Measurements from ENCODE around the gene NRG2.

NRG2 gene

DNA sequence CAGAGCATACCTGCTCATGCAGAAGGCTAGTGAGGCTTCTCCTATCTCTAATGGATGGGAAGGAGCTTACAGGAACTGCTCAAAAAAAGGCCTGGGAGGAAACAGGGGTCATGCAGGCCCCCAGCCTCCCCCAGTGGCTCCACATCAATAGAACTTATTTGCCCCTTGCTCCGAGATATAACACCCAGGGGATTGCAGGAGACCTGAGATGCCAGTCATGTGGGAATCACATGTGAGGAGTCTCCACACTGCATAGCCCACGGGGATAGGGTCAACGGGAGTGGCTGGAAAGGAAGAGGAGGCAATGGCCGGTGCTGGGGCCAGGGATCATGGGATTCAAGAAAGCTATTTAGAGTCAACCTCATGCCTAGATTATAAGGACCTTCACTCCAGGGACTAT lies 76.2 kb downstream of the NRG2 start:
- no peak for DNase-seq

GRCh38 chr5:139964994-139965565 lies 78.0 kb downstream of the NRG2 start:
- DNase-seq: no peak

- DNase-seq: no peak
Observed at GRCh38 chr5:139964266-139964993, 78.7 kb downstream of the NRG2 start.

GRCh38 chr5:139962445-139962844 lies 80.7 kb downstream of the NRG2 start:
- DNase-seq: no peak

- DNase-seq: no peak
Observed at GRCh38 chr5:139961435-139962157, 81.5 kb downstream of the NRG2 start.

DNA sequence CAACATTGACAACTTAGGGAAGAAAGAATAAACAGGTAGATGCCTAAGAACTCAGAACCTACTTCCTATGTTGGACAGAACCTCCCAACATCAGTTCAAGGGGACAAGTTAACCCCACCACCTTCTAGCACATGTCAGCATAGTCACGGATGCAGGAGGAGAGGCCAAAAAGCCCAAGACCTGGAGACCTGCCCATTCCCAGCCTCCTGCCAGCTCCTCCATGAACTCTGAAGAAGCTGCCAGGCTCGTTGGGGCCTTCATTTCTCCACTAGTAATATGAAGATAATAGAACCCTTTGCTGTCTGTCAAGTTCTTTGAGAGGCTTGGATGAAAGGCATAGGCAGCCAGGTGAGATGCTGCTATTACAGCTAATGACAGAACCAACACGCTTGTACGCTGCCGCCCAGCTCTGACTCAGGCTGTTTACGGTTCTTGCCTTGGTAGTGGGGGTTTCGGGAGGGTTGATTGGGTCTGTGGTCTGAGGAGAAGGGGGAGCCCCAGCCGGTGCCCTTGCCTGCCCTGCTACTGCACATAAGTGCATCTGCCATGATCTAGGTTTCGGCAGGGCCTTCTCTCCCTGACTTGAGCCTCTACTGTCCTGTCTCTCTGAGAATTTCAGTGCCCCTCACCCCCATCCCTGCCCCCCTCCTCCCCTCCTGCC lies 82.2 kb downstream of the NRG2 start:
- DNase-seq: no peak

DNA sequence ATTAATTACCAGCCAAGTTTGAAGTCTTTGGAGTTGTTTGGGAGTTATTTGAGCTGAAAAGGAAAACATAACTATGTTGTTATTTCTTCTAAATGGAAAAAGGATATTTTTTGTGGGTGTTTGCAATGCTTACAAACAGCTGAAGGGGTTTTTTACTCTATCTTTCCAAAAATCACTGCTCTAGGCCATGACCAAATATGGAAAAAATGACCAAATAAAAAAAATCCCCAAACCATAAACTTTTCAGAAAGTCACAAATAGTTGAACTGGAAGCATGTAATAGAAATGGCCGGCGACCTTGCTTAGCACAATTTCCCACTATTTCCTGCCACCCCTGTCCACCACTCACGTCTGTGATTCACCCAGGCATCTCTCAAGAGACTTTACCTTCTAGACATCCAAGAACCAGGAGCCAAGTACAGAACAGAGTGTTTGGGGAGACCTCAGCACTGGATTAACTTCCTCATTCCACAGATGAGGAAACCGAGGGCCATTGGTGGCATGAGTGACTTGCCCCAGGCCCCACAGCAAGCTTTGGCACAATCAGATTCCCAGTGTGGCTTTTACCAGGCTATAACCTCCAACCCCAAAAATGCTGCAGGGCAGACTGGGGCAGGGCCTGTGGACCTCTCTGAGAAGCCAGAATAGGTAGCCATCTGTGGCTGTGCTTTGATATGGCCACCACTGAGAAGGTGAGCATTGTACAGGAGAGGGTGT lies 84.5 kb downstream of the NRG2 start:
- no peak for DNase-seq

DNA sequence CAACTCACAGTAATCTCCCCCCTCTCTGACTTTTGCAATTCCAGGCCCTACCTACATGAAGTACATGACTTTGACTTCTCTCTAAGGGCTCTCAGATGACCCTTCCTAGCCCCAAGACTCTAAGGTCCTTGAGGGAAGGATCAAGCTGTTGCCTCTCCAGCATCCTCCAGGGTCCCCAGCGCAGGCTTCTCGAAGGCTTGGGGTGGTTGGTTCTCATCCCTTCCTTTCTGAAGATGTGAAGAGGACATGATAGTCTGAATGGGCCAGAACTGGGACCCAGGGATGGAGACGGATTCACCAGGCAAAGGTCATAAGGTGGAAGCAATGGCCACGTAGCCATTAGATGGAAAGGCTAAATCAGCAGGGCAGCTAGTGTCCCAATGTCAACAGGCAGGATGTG lies 86.8 kb downstream of the NRG2 start:
- no peak for DNase-seq

DNA sequence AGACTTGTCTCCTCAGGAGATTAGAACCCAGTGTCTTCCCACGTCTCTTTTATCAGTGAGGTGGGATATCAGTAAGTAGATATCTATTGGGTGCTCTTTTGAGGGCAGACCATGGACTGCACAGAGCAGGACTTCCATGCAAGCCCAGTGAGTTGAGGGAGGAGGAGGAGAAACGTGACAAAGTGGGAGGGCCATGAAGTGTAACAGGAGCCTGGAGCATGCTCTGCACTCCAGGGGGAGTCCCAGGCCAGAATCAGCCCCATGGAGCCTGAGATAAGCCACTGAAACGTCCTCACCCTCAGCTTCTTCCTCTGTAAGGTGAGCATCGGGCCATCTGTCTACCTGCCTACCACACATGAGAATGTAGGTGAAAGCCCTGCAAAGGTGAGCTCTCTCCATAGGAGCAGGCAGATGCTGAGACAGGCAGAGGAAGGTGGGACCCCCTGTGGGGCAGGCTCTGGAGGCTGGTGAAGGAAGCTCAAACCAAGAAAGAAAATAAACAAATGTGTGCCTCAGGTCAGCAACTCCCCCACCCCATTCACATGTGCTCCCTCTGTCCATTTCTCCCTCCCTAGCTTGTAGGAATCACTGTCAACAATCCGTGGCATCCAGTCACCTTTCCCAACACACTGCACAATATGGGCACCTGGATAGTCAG lies 87.4 kb downstream of the NRG2 start:
- no peak for DNase-seq

DNA sequence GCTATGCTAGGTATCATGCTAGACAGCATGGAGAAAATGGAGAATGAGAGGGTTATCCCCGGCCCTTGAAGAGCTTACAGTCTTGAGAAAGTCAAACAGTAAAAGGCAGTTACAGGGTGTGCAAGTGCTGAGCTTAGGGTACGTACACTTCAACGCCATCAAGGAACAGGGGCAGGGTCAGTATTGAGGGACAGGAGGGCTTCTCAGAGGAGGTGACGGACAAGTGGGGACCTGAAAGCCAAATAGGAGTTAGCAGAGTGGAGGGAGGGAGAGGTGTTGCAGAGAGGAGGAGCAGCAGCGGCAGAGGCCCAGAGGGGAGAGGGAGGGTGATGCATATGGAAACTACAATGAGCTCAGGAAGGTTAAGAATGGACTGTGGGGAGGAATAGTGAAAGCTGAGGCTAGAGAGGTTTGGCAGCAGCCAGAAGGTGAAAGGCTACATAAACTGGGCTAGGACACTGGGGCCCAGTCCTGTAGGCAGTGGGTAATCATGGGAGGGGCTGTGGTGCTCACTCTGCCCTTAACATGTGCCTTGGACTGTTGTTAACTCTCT lies 88.0 kb downstream of the NRG2 start:
- DNase-seq: no peak

- no peak for DNase-seq
Observed at GRCh38 chr5:139954462-139954861, 88.6 kb downstream of the NRG2 start.

DNA sequence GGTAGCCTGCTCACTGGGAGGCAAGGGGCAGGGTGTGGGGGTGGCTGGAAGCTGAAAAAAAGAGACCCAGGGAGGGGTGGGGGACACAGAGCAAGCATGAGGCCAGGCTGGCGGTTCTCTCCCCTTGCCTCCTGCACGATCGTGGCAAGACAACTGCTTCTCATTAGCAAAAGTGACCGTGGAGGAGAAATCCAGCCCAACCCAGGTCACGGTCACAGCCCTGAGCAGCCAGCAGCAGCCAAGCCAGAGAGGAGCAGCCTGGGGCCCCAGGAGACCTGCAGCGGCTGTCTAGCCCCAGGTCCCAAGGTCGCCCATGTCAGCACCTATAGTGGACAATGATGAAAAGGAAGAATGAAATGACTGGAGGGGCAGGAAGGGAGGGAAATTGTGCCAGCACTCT lies 89.1 kb downstream of the NRG2 start:
- no peak for DNase-seq

- DNase-seq: no peak
Observed at GRCh38 chr5:139952574-139952973, 90.5 kb downstream of the NRG2 start.

- no peak for DNase-seq
Observed at GRCh38 chr5:139951983-139952382, 91.1 kb downstream of the NRG2 start.

DNA sequence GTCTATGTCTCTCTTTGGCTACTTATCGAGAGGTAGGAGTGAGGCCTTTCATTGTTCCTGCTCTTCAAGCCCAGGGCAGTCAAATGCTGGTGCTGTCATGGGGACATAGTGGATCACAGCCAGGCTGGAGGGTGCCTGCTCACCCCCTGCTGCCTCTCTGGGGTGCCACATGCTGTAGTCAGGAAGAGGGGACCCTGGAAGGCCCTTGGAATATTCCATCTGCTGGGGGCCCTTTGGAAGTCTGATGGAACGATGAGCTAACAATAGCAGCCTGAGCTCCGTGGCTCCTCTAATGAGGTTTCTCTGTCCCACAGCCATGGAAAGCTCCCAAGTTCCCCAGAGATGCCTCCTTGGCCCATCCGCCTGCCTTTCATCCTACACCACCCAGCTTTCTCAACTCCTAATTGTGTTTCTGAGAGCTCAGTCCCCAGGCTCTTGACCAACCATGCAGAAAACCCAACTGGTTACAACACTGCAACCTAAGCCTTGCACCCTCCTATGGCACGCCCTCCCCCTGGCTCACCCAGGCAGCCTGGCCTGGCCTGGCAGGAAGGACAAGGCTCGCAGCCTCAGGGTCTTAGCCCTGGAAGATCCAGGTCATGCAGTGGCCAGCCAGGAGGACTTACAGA lies 91.7 kb downstream of the NRG2 start:
- no peak for DNase-seq

DNA sequence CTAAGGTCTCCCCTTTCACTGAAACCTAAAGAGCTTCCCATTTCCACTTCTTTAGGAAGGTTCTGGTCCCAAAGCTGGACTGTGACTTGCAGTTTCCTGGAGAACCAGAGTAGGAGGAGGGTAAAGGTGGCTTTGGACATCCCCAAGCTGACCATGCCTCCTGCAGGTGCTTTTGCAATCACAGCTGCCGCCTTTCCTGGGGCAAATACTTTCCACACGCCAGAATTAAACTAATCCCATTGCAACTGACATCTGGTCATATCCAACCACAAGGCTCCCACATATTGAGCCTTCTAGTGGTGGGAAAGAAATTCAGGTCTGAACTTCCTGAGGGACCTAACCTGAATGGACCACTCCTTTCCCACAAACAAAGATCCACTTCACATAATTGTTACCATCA lies 92.7 kb downstream of the NRG2 start:
- DNase-seq: no peak

GRCh38 chr5:139949710-139950109 lies 93.4 kb downstream of the NRG2 start:
- no peak for DNase-seq

GRCh38 chr5:139947727-139948126 lies 95.4 kb downstream of the NRG2 start:
- DNase-seq: no peak

DNA sequence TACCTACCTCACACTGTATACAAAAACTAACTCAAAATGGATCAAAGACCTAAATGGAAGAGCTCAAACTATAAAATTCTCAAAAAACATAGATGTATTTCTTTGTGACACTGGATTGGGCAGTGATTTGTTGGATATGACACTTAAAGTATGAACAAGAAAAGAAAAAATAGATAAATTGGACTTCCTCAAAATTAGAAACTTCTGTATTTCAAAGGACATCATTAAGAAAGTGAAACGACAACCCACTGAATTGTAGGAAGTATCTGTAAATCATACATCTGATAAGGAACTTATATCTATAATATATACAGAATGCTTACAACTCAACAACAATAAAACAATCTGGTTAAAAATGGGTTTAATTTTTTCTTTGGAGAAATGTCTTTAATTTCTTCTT lies 96.7 kb downstream of the NRG2 start:
- DNase-seq: no peak

DNA sequence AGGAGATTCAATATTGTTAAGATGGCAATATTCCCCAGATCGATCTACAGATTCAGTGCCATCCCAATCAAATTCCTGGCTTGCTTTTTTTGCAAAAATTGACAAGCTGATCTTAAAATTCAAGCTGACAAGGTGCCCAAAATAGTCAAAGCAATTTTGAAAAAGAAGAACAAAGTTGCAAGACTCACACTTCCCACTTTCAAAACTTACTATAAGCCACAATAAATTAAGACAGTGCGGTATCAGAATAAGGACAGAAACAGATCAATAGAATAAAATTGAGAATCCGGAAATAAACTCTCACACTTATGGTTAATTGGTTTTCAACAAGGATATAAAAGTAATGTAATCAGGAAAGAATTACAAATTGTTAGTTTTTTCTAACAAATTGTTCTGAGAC lies 97.1 kb downstream of the NRG2 start:
- DNase-seq: no peak

DNA sequence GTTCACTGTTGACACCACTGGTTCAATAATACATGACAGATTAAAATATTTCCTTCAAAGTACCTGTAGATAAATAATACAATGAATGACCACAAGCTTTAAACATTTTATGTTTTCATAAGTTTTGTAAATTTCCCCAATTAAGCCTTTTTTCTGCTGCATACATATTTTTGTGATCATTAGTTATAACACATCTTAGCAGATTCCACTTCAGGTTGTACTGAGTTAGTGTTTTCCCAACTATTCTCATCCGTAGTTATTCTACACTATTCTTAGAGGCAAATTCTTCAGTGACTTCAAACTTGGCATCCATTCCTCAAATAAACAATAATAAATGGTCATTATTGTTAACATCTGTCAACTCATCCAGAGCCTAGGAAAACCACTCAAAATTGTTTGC lies 100.9 kb downstream of the NRG2 start:
- no peak for DNase-seq

- no peak for DNase-seq
Observed at GRCh38 chr5:139930406-139930805, 112.7 kb downstream of the NRG2 start.

Measured in COR-L47 (cell line).